CD14-positive monocyte (primary cell): ENCODE results near the gene PLSCR4. TPM values are rescaled to one million over a fixed set of nuclear protein-coding genes. Genes with fewer than 3 reads are reported as not detected.

Experiments used
- DNase-seq, 3 donors: peaks; one replicate each; pipeline ENCODE4 v3.0.0-alpha.2; 2011 to 2022
- H2AFZ ChIP-seq: 2 replicates; pipeline ENCODE4 v1.6.0; 2012; ENCODE audit warnings: mild to moderate bottlenecking, low read depth, low read length, inconsistent platforms; ENCODE audit not compliant: insufficient read depth, poor library complexity, severe bottlenecking
- H3K27ac ChIP-seq, 2 donors: 1 replicate in 1 of 2; 2 replicates in 1 of 2; pipeline ENCODE4 v1.5.1; 2012 to 2013; ENCODE audit warnings: low read length in 2 of 2, control low read depth in 1 of 2, inconsistent platforms in 1 of 2, low read depth in 1 of 2, mild to moderate bottlenecking in 1 of 2
- H3K27me3 ChIP-seq, 2 donors: one replicate each; pipeline versions ENCODE4 v1.6.0 to v1.6.1; 2011 to 2013; ENCODE audit warnings: low read length in 2 of 2; ENCODE audit not compliant: control insufficient read depth in 2 of 2, insufficient read depth in 2 of 2
- H3K36me3 ChIP-seq, 2 donors: replicated peaks in 1 of 2; 1 replicate in 1 of 2; 2 replicates in 1 of 2; pipeline versions ENCODE4 v1.5.1 to v1.6.1; 2012 to 2013; ENCODE audit warnings: low read length in 2 of 2, control low read depth in 1 of 2, inconsistent platforms in 1 of 2, mild to moderate bottlenecking in 1 of 2; ENCODE audit not compliant: insufficient read depth in 2 of 2, control insufficient read depth in 1 of 2
- H3K4me1 ChIP-seq, 2 donors: 1 replicate in 1 of 2; 2 replicates in 1 of 2; pipeline versions ENCODE4 v1.5.1 to v1.6.1; 2012 to 2013; ENCODE audit warnings: low read length in 2 of 2, control low read depth in 1 of 2, inconsistent platforms in 1 of 2, mild to moderate bottlenecking in 1 of 2, moderate library complexity in 1 of 2; ENCODE audit not compliant: insufficient read depth in 2 of 2, control insufficient read depth in 1 of 2
- H3K4me2 ChIP-seq: replicated peaks from 2 replicates; pipeline ENCODE3; 2012; ENCODE audit warnings: low read length, moderate library complexity, mild to moderate bottlenecking; ENCODE audit not compliant: poor library complexity, severe bottlenecking; ENCODE audit errors: extremely low read depth
- H3K4me3 ChIP-seq, 3 experiments: fragments of 200-600 bp in 1 of 3; sonication (generic) in 1 of 3; replicated peaks in 1 of 3; 1 replicate in 2 of 3; 2 replicates in 1 of 3; pipeline ENCODE4 v1.5.1; 2011 to 2013; ENCODE audit warnings: low read length in 3 of 3, mild to moderate bottlenecking in 3 of 3, control low read depth in 2 of 3, low read depth in 2 of 3, inconsistent platforms in 1 of 3, moderate library complexity in 1 of 3
- H3K79me2 ChIP-seq: 2 replicates; pipeline ENCODE4 v1.6.0; 2012; ENCODE audit warnings: mild to moderate bottlenecking, control low read depth, inconsistent platforms, low read length, moderate library complexity; ENCODE audit not compliant: insufficient read depth
- H3K9ac ChIP-seq: 2 replicates; pipeline ENCODE4 v1.6.0; 2017; ENCODE audit warnings: low read length, mild to moderate bottlenecking; ENCODE audit not compliant: insufficient read depth, poor library complexity, severe bottlenecking
- H3K9me3 ChIP-seq, 2 donors: replicated peaks in 1 of 2; 1 replicate in 1 of 2; 2 replicates in 1 of 2; pipeline versions ENCODE4 v1.5.1 to v1.6.1; 2012 to 2013; ENCODE audit warnings: low read length in 2 of 2, control low read depth in 1 of 2; ENCODE audit not compliant: control insufficient read depth in 1 of 2, insufficient read depth in 1 of 2
- H4K20me1 ChIP-seq: 2 replicates; pipeline ENCODE4 v1.6.0; 2012; ENCODE audit warnings: mild to moderate bottlenecking, low read length, control low read depth, moderate library complexity; ENCODE audit not compliant: insufficient read depth
- H3K27ac Mint-ChIP-seq, 7 donors: one replicate each; pipeline ENCODE4 v1.8.0; 2020; ENCODE audit warnings: mild to moderate bottlenecking in 7 of 7, mixed read lengths in 7 of 7, moderate library complexity in 6 of 7, inconsistent platforms in 2 of 7
- H3K27me3 Mint-ChIP-seq, 3 donors: one replicate each; pipeline ENCODE4 v1.8.0; 2021 to 2022; ENCODE audit warnings: low read depth in 3 of 3, mild to moderate bottlenecking in 3 of 3, mixed read lengths in 3 of 3, moderate library complexity in 3 of 3, inconsistent platforms in 1 of 3
- H3K36me3 Mint-ChIP-seq, 2 donors: one replicate each; pipeline ENCODE4 v1.8.0; 2020; ENCODE audit warnings: mixed read lengths in 2 of 2, inconsistent platforms in 1 of 2, mild to moderate bottlenecking in 1 of 2
- H3K4me1 Mint-ChIP-seq: one replicate; pipeline ENCODE4 v1.8.0; 2020; ENCODE audit warnings: mild to moderate bottlenecking, mixed read lengths
- H3K4me3 Mint-ChIP-seq, 2 donors: one replicate each; pipeline ENCODE4 v1.8.0; 2020; ENCODE audit warnings: mild to moderate bottlenecking in 2 of 2, mixed read lengths in 2 of 2, moderate library complexity in 1 of 2
- H3K9me3 Mint-ChIP-seq, 7 donors: one replicate each; pipeline ENCODE4 v1.8.0; 2020 to 2022; ENCODE audit warnings: mixed read lengths in 7 of 7, mild to moderate bottlenecking in 6 of 7, moderate library complexity in 6 of 7, inconsistent platforms in 2 of 7
- CTCF ChIP-seq: fragments of 200-600 bp; IDR thresholded peaks from one replicate; pipeline ENCODE4 v1.8.0; 2022; ENCODE audit warnings: antibody characterized with exemption, mild to moderate bottlenecking
- intact Hi-C, 2 donors: fragments of 100-400 bp; cut with micrococcal nuclease; formaldehyde crosslinking; loops; one replicate each; pipeline versions ENCODE4 v1.15.0 to v1.15.1; 2023
- polyA plus RNA-seq, 3 donors: library from polyadenylated mRNA; depleted of rRNA in 1 of 3; unstranded in 2 of 3; stranded (reverse) in 1 of 3; fragments of 300-500 nt in 2 of 3; fragments of >200 nt in 1 of 3; fragmentation: Illumina TruSeq in 2 of 3; gene quantifications; 1 replicate in 2 of 3; 2 replicates in 1 of 3; pipeline ENCODE4 v1.2.3, GENCODE V29; 2012 to 2021

Gene PLSCR4
- polyA plus RNA-seq, 3 donors, result 0.05 TPM; not detected in 2

- H3K4me1 ChIP-seq, result no peaks in the 10 kb centered on the region
- no peak overlapping the region for H3K27ac ChIP-seq
- intact Hi-C loops, result no loop called here
- H3K4me1 Mint-ChIP-seq, result no peaks in the 10 kb centered on the region
- H3K4me2 ChIP-seq, result no peak overlapping the region
- no peak overlapping the region for H3K4me3 Mint-ChIP-seq
- H3K9me3 Mint-ChIP-seq, result peaks cover 0 to 2% (median 0%) of the 10 kb centered on the region in 7 donors
- no peaks in the 10 kb centered on the region for H3K36me3 Mint-ChIP-seq
- H3K36me3 ChIP-seq, result no peaks in the 10 kb centered on the region
- H2AFZ ChIP-seq, result no peak overlapping the region
- TF ChIP-seq CTCF, result no peak
- no peaks in the 10 kb centered on the region for H3K79me2 ChIP-seq
- DNase-seq, result no peak
- H3K4me3 ChIP-seq, result no peak overlapping the region
- H3K9ac ChIP-seq, result no peak overlapping the region
- H3K27me3 ChIP-seq, result no peaks in the 10 kb centered on the region
- no peaks in the 10 kb centered on the region for H3K9me3 ChIP-seq
- H3K27ac Mint-ChIP-seq, result no peak overlapping the region
- H3K27me3 Mint-ChIP-seq, result no peaks in the 10 kb centered on the region
- no peaks in the 10 kb centered on the region for H4K20me1 ChIP-seq
Observed at GRCh38 chr3:146209371-146209770, 41.5 kb downstream of the PLSCR4 start.

GRCh38 chr3:146203776-146204175 lies 47.1 kb downstream of the PLSCR4 start:
- H3K27me3 Mint-ChIP-seq, result no peaks in the 10 kb centered on the region
- H3K27ac Mint-ChIP-seq, result no peak overlapping the region
- no peaks in the 10 kb centered on the region for H3K4me1 Mint-ChIP-seq
- H3K9me3 Mint-ChIP-seq, result peaks cover 0 to 2% (median 0%) of the 10 kb centered on the region in 7 donors
- no peak for DNase-seq
- Histone ChIP-seq H2AFZ (no peak overlapping the region), H3K4me2 (no peak overlapping the region), H3K27ac (no peak overlapping the region), H3K79me2 (no peaks in the 10 kb centered on the region), H3K9ac (no peak overlapping the region), H4K20me1 (no peaks in the 10 kb centered on the region), H3K9me3 (no peaks in the 10 kb centered on the region), H3K4me3 (no peak overlapping the region), H3K36me3 (no peaks in the 10 kb centered on the region), H3K27me3 (no peaks in the 10 kb centered on the region), H3K4me1 (no peaks in the 10 kb centered on the region)
- no peak for TF ChIP-seq CTCF
- intact Hi-C loops, result no loop called here
- H3K4me3 Mint-ChIP-seq, result no peak overlapping the region
- H3K36me3 Mint-ChIP-seq, result no peaks in the 10 kb centered on the region
